ENCODE data around the gene NFKBIE. TPM values are rescaled to one million over a fixed set of nuclear protein-coding genes. Genes with fewer than 3 reads are reported as not detected.

NFKBIE gene
- total and polyA plus RNA-seq, 9 of the 15 experiments (the other 6 are each of a cell fraction or from before 2014, with no cell fraction given), result 2.1 to 16.4 (median 11.7) TPM

DNA sequence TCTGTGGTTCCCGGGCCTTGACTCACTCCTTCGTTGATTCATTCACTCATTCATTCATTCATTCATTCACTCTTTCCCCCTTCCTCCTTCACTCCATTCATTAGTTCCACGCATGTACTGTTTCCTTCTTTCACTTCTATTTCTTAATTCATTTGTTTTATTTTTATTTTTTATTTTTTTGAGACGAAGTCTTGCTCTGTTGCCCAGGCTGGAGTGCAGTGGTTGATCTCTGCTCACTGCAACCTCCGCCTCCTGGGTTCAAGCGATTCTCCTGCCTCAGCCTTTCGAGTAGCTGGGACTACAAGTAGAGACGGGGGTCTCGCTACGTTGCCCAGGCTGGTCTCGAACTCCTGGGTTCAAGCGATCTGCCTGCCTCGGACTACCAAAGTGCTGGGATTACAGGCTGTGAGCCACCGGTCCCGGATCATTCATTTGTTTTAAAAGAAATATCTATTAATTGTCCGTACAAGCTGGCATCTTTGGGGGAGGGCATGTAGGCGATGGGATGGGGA lies 427 bp upstream of the NFKBIE start (continued):
- TF ChIP-seq, protein P1, sequence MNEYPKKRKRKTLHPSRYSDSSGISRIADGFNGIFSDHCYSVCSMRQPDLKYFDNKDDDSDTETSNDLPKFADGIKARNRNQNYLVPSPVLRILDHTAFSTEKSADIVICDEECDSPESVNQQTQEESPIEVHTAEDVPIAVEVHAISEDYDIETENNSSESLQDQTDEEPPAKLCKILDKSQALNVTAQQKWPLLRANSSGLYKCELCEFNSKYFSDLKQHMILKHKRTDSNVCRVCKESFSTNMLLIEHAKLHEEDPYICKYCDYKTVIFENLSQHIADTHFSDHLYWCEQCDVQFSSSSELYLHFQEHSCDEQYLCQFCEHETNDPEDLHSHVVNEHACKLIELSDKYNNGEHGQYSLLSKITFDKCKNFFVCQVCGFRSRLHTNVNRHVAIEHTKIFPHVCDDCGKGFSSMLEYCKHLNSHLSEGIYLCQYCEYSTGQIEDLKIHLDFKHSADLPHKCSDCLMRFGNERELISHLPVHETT (CRISPR knock-in tag; conservative IDR thresholded peaks at IDR 0.05 in 1 of 2, IDR thresholded peaks at IDR 0.05 in 1 of 2), result 0 out of 4 replicates have a peak, but pooled peaks of 1 of the 2 experiments have one; percentile 14
- TF ChIP-seq ARID2 (IDR thresholded peaks at IDR 0.05), result 0 out of 2 replicates have a peak, but pooled peaks have one; percentile 42

DNA sequence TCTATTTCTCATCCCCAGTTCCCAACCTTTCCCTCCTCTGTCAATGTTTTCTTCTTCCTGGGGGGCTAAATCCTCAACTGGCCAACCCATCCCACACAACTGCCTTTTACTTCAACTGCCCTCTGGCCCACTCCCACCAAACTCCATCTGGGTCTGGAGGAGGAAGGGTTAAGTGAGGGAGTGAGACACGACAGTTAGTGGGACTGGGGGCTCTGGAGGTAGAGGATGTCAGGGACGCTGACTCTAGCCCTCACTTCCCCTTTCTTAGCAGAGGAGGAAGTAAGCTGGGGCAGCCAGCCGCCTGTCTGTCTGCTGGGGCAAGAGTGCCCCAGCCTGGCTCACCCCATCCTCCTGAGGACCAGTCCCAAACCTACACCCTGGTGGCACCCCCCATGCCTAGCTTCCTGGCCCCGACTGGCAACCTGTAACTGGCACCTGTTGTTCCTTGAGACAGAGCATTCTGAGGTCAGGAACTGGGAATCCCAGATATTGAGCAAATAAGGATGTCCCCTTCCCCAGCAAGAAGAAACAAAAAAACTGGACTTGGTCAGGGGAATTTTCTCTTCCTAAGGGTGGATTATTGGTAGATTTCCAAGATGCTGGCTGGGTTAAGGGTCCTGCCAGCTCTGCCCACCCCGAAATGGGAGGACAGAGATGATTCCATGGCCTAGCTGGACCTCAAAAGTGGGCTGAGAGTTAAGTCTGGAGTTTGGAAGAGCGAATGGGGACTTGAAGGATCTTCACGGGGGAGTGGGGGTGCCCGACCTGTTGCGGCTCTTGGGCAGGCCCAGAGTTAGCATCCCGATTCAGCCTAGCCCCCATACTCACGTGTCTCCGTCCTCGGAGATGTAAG lies 971 bp downstream of the NFKBIE start:
- H3K36me3 ChIP-seq (ENCODE audit: control insufficient read depth, insufficient read depth, low read length), result peaks cover 32% of the 10 kb centered on the region; the same call in 1 of the 3 replicates
- H3K27ac ChIP-seq (ENCODE audit: extremely low read depth, low read depth, low read length), result peak overlapping the region; percentile 74
- H3K9ac ChIP-seq (ENCODE audit: insufficient read depth in 1 of 2, low read depth in 2 of 2, low read length in 2 of 2), result peak overlapping the region; percentile 74 to 94
- BruUV-seq (replicated peaks), result TSS peak; percentile 60
- peaks cover 19 to 34% of the 10 kb centered on the region in 2 experiments; a peak in 4 of 5 replicates for H3K4me1 ChIP-seq (replicated peaks in 1 of 2; ENCODE audit: control insufficient read depth in 2 of 2, insufficient read depth in 2 of 2, low read length in 2 of 2)
- H3K27me3 ChIP-seq (ENCODE audit: control insufficient read depth in 2 of 2, insufficient read depth in 2 of 2, low read length in 2 of 2), result peaks cover 8 to 9% of the 10 kb centered on the region in 2 experiments; a peak in 4 of 5 replicates
- ChIA-PET CTCF (ENCODE audit: low intra/inter-chr PET ratio) (interaction anchor here (0.6 to 1.0 kb wide), 2 partner anchors 167 to 541 kb away, joined by 3 to 5 read pairs; no protein-coding TSS in a partner anchor), POLR2A (interaction anchor here (0.5 to 8.2 kb wide), 10 partner anchors 10 to 1175 kb away, joined by 3 to 69 read pairs (median 3); partner anchors contain the start of genes CDC5L and HSP90AB1)
- WGBS (ENCODE audit: insufficient coverage, low coverage, missing lambda C conversion rate), result 1% methylated on average over 13 of the region's 13 CpGs
- FAIRE-seq (peak; percentile 46), DNase-seq (ENCODE audit: extremely low read depth in 1 of 4, low spot score in 3 of 4) (peak in 2 of 4 experiments; percentile 63 to 65), ATAC-seq (peak; percentile 45)
- H3K9me1 ChIP-seq (ENCODE audit: control insufficient read depth, insufficient read depth, low read length), result no peaks in the 10 kb centered on the region
- H3K4me3 ChIP-seq, result peak overlapping the region; percentile 83
- peak overlapping the region; percentile 90 for H3K4me2 ChIP-seq (ENCODE audit: insufficient read depth, low read length)
- no peaks in the 10 kb centered on the region; the same call in 1 of the 2 replicates for H4K20me1 ChIP-seq (replicated peaks; ENCODE audit: control insufficient read depth, insufficient read depth, low read length)
- intact Hi-C loops (cut with micrococcal nuclease), result loop anchor here (1.0 to 5.0 kb wide), 2 partner anchors 92 to 167 kb away; no protein-coding TSS in a partner anchor
- H3K9me3 ChIP-seq (replicated peaks; ENCODE audit: control insufficient read depth, insufficient read depth, low read depth, low read length), result no peaks in the 10 kb centered on the region
- in situ Hi-C loops (cut with MboI), result loop anchor here (5.0 kb wide), 1 partner anchor 78 kb away; the partner anchor contains the start of gene SPATS1
- peaks cover 17% of the 10 kb centered on the region for H3K79me2 ChIP-seq (ENCODE audit: control insufficient read depth, insufficient read depth, low read length)
- peak overlapping the region; percentile 86 for H2AFZ ChIP-seq (ENCODE audit: low read depth, low read length)
- TF ChIP-seq HDAC2 (IDR thresholded peaks at IDR 0.05) (peak; percentile 42; the same call in 1 of the 2 replicates), XRCC5 (IDR thresholded peaks at IDR 0.05; ENCODE audit: low read depth, low read length) (0 out of 2 replicates have a peak, but pooled peaks have one; percentile 23), TAF1 (IDR thresholded peaks at IDR 0.05; ENCODE audit: control insufficient read depth, extremely low read depth, insufficient read depth, low read length, severe bottlenecking) (peak; percentile 19), HNRNPK (IDR thresholded peaks at IDR 0.05; ENCODE audit: low read depth, low read length, poor library complexity, severe bottlenecking) (no peak), SMARCA5 (IDR thresholded peaks at IDR 0.05) (0 out of 2 replicates have a peak, but pooled peaks have one; percentile 29), XRCC3 (IDR thresholded peaks at IDR 0.05) (no peak), C11orf30 (IDR thresholded peaks at IDR 0.05; ENCODE audit: low read depth) (no peak), ETV5 (CRISPR knock-in tag; IDR thresholded peaks at IDR 0.05; ENCODE audit: low read depth) (0 out of 2 replicates have a peak, but pooled peaks have one; percentile 57), SMARCE1 (IDR thresholded peaks at IDR 0.05) (peak; percentile 41; the same call in 1 of the 2 replicates)
- TF ChIP-seq, protein P2, sequence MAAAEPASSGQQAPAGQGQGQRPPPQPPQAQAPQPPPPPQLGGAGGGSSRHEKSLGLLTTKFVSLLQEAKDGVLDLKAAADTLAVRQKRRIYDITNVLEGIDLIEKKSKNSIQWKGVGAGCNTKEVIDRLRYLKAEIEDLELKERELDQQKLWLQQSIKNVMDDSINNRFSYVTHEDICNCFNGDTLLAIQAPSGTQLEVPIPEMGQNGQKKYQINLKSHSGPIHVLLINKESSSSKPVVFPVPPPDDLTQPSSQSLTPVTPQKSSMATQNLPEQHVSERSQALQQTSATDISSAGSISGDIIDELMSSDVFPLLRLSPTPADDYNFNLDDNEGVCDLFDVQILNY (CRISPR knock-in tag; IDR thresholded peaks at IDR 0.05), result 0 out of 2 replicates have a peak, but pooled peaks have one; percentile 52
- TF ChIP-seq, protein P3, sequence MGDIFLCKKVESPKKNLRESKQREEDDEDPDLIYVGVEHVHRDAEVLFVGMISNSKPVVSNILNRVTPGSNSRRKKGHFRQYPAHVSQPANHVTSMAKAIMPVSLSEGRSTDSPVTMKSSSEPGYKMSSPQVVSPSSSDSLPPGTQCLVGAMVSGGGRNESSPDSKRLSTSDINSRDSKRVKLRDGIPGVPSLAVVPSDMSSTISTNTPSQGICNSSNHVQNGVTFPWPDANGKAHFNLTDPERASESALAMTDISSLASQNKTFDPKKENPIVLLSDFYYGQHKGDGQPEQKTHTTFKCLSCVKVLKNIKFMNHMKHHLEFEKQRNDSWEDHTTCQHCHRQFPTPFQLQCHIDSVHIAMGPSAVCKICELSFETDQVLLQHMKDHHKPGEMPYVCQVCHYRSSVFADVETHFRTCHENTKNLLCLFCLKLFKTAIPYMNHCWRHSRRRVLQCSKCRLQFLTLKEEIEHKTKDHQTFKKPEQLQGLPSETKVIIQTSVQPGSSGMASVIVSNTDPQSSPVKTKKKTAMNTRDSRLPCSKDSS (IDR thresholded peaks at IDR 0.05; ENCODE audit: low read depth, partially characterized antibody), result no peak
